Neuronal stem cell (in vitro differentiated cells): ENCODE measurements around the gene ZP1.
"Not testable (repeated sequence)": the region's sequence is repeated elsewhere in the genome, so short reads cannot be mapped to it uniquely, and the experiment has no call there.

ENCODE experiments used
- DNase-seq: peaks from one replicate; pipeline ENCODE4 v3.0.0-alpha.2; 2013; ENCODE audit warnings: low spot score
- H2AFZ ChIP-seq: one replicate; pipeline ENCODE4 v1.6.1; 2013; ENCODE audit warnings: mild to moderate bottlenecking, low read length, inconsistent platforms
- H2AK5ac ChIP-seq: 2 replicates; pipeline ENCODE4 v1.6.1; 2013; ENCODE audit warnings: low read depth, mild to moderate bottlenecking, inconsistent platforms, low read length, moderate library complexity, mixed read lengths
- H2BK120ac ChIP-seq: 2 replicates; pipeline ENCODE4 v1.6.1; 2013; ENCODE audit warnings: low read depth, mild to moderate bottlenecking, inconsistent platforms, low read length, moderate library complexity, mixed read lengths
- H2BK12ac ChIP-seq: one replicate; pipeline ENCODE4 v1.6.1; 2013; ENCODE audit warnings: low read length, inconsistent platforms
- H2BK15ac ChIP-seq: 2 replicates; pipeline ENCODE4 v1.6.1; 2013; ENCODE audit warnings: mild to moderate bottlenecking, low read length, inconsistent platforms, mixed read lengths
- H2BK5ac ChIP-seq: one replicate; pipeline ENCODE4 v1.6.1; 2013; ENCODE audit warnings: inconsistent platforms, mild to moderate bottlenecking, low read length, moderate library complexity
- H3K14ac ChIP-seq: one replicate; pipeline ENCODE4 v1.6.1; 2013; ENCODE audit warnings: low read length, inconsistent platforms
- H3K18ac ChIP-seq: 2 replicates; pipeline ENCODE4 v1.6.1; 2013; ENCODE audit warnings: low read length, inconsistent platforms
- H3K23ac ChIP-seq: 2 replicates; pipeline ENCODE4 v1.6.1; 2013; ENCODE audit warnings: low read depth, mild to moderate bottlenecking, mixed read lengths, low read length, inconsistent platforms; ENCODE audit not compliant: poor library complexity
- H3K27ac ChIP-seq: replicated peaks from 3 replicates; pipeline ENCODE4 v1.5.1; 2013; ENCODE audit warnings: low read length, inconsistent platforms
- H3K27me3 ChIP-seq, 3 experiments: 2 replicates each; pipeline ENCODE4 v1.6.1; 2013; ENCODE audit warnings: low read length in 3 of 3, mild to moderate bottlenecking in 2 of 3, inconsistent platforms in 1 of 3, low read depth in 1 of 3, mixed read lengths in 1 of 3, moderate library complexity in 1 of 3; ENCODE audit not compliant: control insufficient read depth in 3 of 3, insufficient read depth in 3 of 3
- H3K36me3 ChIP-seq, 2 donors: replicated peaks in 1 of 2; 2 replicates each; pipeline ENCODE4 v1.6.1; 2013; ENCODE audit warnings: low read length in 2 of 2; ENCODE audit not compliant: control insufficient read depth in 2 of 2, insufficient read depth in 2 of 2
- H3K4ac ChIP-seq: 2 replicates; pipeline ENCODE4 v1.6.1; 2013; ENCODE audit warnings: inconsistent platforms, mild to moderate bottlenecking, low read length, moderate library complexity
- H3K4me1 ChIP-seq, 2 donors: 1 replicate in 1 of 2; 2 replicates in 1 of 2; pipeline ENCODE4 v1.6.1; 2013; ENCODE audit warnings: low read length in 2 of 2, low read depth in 1 of 2; ENCODE audit not compliant: control insufficient read depth in 2 of 2, insufficient read depth in 1 of 2
- H3K4me2 ChIP-seq: one replicate; pipeline ENCODE4 v1.6.1; 2013; ENCODE audit warnings: mild to moderate bottlenecking, low read length, inconsistent platforms; ENCODE audit not compliant: insufficient read depth, poor library complexity, severe bottlenecking
- H3K4me3 ChIP-seq, 2 donors: 2 replicates each; pipeline ENCODE4 v1.5.1; 2013; ENCODE audit warnings: low read length in 2 of 2, mild to moderate bottlenecking in 2 of 2, inconsistent platforms in 1 of 2, moderate library complexity in 1 of 2
- H3K79me1 ChIP-seq: one replicate; pipeline ENCODE4 v1.6.1; 2013; ENCODE audit warnings: low read depth, mild to moderate bottlenecking, inconsistent platforms, low read length, moderate library complexity
- H3K9ac ChIP-seq: one replicate; pipeline ENCODE4 v1.6.1; 2013; ENCODE audit warnings: mild to moderate bottlenecking, low read depth, low read length, inconsistent platforms; ENCODE audit not compliant: poor library complexity
- H3K9me3 ChIP-seq, 2 donors: replicated peaks in 1 of 2; 2 replicates each; pipeline versions ENCODE3 to v1.6.1; 2013; ENCODE audit warnings: low read length in 2 of 2, mild to moderate bottlenecking in 2 of 2, inconsistent platforms in 1 of 2, low read depth in 1 of 2, mixed read lengths in 1 of 2, moderate library complexity in 1 of 2; ENCODE audit not compliant: control insufficient read depth in 2 of 2, insufficient read depth in 1 of 2
- H4K8ac ChIP-seq: one replicate; pipeline ENCODE4 v1.6.1; 2013; ENCODE audit warnings: low read depth, mild to moderate bottlenecking, inconsistent platforms, low read length, moderate library complexity
- H4K91ac ChIP-seq: one replicate; pipeline ENCODE4 v1.6.1; 2013; ENCODE audit warnings: low read length, low read depth, mild to moderate bottlenecking, inconsistent platforms; ENCODE audit not compliant: poor library complexity
- WGBS, 2 donors: extraction: QIAGEN DNeasy Blood & Tissue Kit; methylation state at CpG; one replicate each; pipeline ENCODE4 v1.1.7; 2013; ENCODE audit warnings: missing lambda C conversion rate in 2 of 2, mixed read lengths in 1 of 2; ENCODE audit not compliant: insufficient read length in 2 of 2, insufficient replicate concordance in 1 of 2; ENCODE audit errors: extremely low coverage in 2 of 2; 5-methylcytosine and 5-hydroxymethylcytosine counted together

The ZP1 gene

GRCh38 chr11:60823745-60824306, 43.5 kb upstream of the ZP1 start:
- H3K4me2 ChIP-seq, H3K79me1 ChIP-seq, H2BK120ac ChIP-seq, H3K36me3 ChIP-seq, H3K4me1 ChIP-seq, H3K14ac ChIP-seq, H4K91ac ChIP-seq, H3K9me3 ChIP-seq, H2AFZ ChIP-seq, H2AK5ac ChIP-seq, H3K4ac ChIP-seq, H3K18ac ChIP-seq, H2BK15ac ChIP-seq, H2BK5ac ChIP-seq, H2BK12ac ChIP-seq, H3K23ac ChIP-seq, H4K8ac ChIP-seq, DNase-seq, H3K4me3 ChIP-seq, H3K9ac ChIP-seq, H3K27ac ChIP-seq: not testable (repeated sequence)
- no CpG with 5 or more reads among the region's 5 CpGs for WGBS, 2 donors
- H3K27me3 ChIP-seq: peaks cover 0 to 13% (median 0%) of the 10 kb centered on the region in 3 experiments

DNA sequence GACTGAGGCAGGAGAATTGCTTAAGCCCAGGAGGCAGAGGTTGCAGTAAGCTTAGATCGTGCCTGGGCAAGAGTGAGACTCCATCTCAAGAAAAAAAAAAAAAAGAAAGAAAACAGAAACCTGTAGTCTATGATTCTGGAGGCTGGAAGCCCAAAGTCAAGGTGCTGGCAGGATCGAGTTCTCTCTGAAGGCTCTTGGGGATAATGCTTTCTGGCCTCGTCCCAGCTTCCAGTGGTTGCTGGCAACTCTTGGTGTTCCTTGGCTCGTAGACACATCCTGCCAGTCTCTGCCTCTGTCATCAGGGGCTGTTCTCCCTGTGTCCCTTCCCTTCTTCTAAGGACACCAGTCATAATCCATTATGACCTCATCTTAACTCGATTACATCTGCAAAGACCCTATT, 42.2 kb upstream of the ZP1 start:
- Histone ChIP-seq H3K23ac (no peak overlapping the region), H2BK12ac (no peak overlapping the region), H3K18ac (no peak overlapping the region), H3K4me1 (no peaks in the 10 kb centered on the region), H4K91ac (no peak overlapping the region), H3K4me3 (no peak overlapping the region), H4K8ac (no peak overlapping the region), H3K4ac (no peak overlapping the region), H2BK5ac (no peak overlapping the region), H3K4me2 (no peak overlapping the region), H3K27me3 (peaks cover 0 to 11% (median 0%) of the 10 kb centered on the region in 3 experiments), H3K79me1 (no peaks in the 10 kb centered on the region), H3K9ac (no peak overlapping the region), H3K27ac (no peak overlapping the region), H2AK5ac (no peak overlapping the region), H2BK120ac (no peak overlapping the region), H2BK15ac (no peak overlapping the region), H2AFZ (no peak overlapping the region), H3K9me3 (no peaks in the 10 kb centered on the region), H3K14ac (no peak overlapping the region), H3K36me3 (no peaks in the 10 kb centered on the region)
- WGBS, 2 donors: no CpG with 5 or more reads among the region's 5 CpGs
- DNase-seq: no peak

- H3K4me1 ChIP-seq: no peaks in the 10 kb centered on the region
- H3K36me3 ChIP-seq: no peaks in the 10 kb centered on the region
- H3K27me3 ChIP-seq: peaks cover 0 to 11% (median 0%) of the 10 kb centered on the region in 3 experiments
- no peak overlapping the region for H3K23ac ChIP-seq
- no peak overlapping the region for H3K27ac ChIP-seq
- H3K14ac ChIP-seq: peak overlapping the region; percentile 79
- no peak overlapping the region for H3K4ac ChIP-seq
- H3K4me3 ChIP-seq: no peak overlapping the region
- H2BK15ac ChIP-seq: no peak overlapping the region
- H2AK5ac ChIP-seq: no peak overlapping the region
- no peak overlapping the region for H2AFZ ChIP-seq
- no peak overlapping the region for H3K9ac ChIP-seq
- no peaks in the 10 kb centered on the region for H3K79me1 ChIP-seq
- no peak overlapping the region for H3K18ac ChIP-seq
- WGBS, 2 donors: no CpG with 5 or more reads among the region's 6 CpGs
- H4K8ac ChIP-seq: no peak overlapping the region
- no peaks in the 10 kb centered on the region for H3K9me3 ChIP-seq
- H3K4me2 ChIP-seq: no peak overlapping the region
- H2BK12ac ChIP-seq: no peak overlapping the region
- no peak overlapping the region for H2BK120ac ChIP-seq
- no peak overlapping the region for H4K91ac ChIP-seq
- no peak for DNase-seq
- H2BK5ac ChIP-seq: no peak overlapping the region
Observed at GRCh38 chr11:60825790-60826189, 41.6 kb upstream of the ZP1 start.

DNA sequence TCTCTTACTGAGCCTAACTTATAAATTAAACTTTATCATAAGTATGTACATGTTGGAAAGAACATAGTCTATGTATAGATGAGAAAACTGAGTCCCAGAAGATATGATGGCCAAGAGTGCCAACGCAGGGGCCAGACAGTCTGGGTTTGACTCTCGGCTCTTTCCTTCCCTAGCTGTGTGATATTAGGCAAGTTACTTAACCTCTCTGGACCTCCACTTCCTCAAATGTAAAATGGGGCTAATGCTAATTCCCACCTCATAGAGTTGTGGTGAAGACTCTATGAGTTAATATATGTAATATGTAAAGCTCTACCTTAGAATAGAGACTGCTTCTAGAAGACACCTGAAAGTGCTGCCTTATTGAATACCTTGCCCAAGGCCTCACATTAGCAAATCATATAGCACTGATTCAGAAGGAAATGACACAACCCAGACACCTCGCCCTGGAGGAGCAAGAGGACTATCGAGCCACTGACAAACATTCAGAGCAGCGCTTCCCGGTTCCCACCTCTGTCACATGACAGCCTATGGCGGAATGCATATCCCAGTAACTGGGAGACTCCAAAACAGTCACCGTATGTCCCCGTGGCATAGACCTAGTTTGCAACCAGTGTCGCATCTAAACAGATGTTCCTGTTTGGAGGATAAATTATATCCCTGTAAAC, 36.7 kb upstream of the ZP1 start:
- H2BK12ac ChIP-seq: no peak overlapping the region
- H3K4ac ChIP-seq: no peak overlapping the region
- no peak overlapping the region for H2BK120ac ChIP-seq
- no peak overlapping the region for H3K27ac ChIP-seq
- no peak overlapping the region for H2AFZ ChIP-seq
- H2BK15ac ChIP-seq: no peak overlapping the region
- no peak overlapping the region for H4K91ac ChIP-seq
- H4K8ac ChIP-seq: no peak overlapping the region
- no CpG with 5 or more reads among the region's 10 CpGs for WGBS, 2 donors
- no peak overlapping the region for H3K4me2 ChIP-seq
- no peak overlapping the region for H2AK5ac ChIP-seq
- H3K9ac ChIP-seq: no peak overlapping the region
- no peak overlapping the region for H3K4me3 ChIP-seq
- DNase-seq: no peak
- H3K18ac ChIP-seq: no peak overlapping the region
- no peaks in the 10 kb centered on the region for H3K79me1 ChIP-seq
- no peak overlapping the region for H3K23ac ChIP-seq
- no peaks in the 10 kb centered on the region for H3K9me3 ChIP-seq
- no peaks in the 10 kb centered on the region for H3K4me1 ChIP-seq
- peaks cover 0 to 32% (median under 1%) of the 10 kb centered on the region in 3 experiments for H3K27me3 ChIP-seq
- H3K14ac ChIP-seq: no peak overlapping the region
- no peaks in the 10 kb centered on the region for H3K36me3 ChIP-seq
- no peak overlapping the region for H2BK5ac ChIP-seq
